RPMI8226 (cell line): Measurements from ENCODE around the gene RBCK1.
A peak's percentile ranks its signal among the peaks of the same experiment; 100 is the strongest.

Experiments
- DNase-seq: peaks from one replicate; pipeline ENCODE4 v3.0.0-alpha.2; 2015

Gene RBCK1

DNA sequence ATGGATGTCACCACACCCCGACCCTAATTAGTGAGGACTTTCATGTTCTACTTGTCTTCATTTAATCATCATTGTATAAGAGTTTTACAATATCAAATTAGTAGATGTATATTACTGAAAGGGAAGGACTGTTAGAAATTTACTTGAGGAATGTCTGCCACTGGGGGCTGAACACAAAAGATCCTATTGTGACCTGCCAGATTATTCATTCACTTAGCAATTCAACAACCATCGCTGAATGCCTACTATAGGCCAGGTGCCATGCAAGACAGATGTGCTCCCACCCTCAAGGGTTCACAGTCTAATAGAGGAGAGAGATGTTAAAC is 8.0 kb upstream of the RBCK1 start:
- DNase-seq, result no peak

DNA sequence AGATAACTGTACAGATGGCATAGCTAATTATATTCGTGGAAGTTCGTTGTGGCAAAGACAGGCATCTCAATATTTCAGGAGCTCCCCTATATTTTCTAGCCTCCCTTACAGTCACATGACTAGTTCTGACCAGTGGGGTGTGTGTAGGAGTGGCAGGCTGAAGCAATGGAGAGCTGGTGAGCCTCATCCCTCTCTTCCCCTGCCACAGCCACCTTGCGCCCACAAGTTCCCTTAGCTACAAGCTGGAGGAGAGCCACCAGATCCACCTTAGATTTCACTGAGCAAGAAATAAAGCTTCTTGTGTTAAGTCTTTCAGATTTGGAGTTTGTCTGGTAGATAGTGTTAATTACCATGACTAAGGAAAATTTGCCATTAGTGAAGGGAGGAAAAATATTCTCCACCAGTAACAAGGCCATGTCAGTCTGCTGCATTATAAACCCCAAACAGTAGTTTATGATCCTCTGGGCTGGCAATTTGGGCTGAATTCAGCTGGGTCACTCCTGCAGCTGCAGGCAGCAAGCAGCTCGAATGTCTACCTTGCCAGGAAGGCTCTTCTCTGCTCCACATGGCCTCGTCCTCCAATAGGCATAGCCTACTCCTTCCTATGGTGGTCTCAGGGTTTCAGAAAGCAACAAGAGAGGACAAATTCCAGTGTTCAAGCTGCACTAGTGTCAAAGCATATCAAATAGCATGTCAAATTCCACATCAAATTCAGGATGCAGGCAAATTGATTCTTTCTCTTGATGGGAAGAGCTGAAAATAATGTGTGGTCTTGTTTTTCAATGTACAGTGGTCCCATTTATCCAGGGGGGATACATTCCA is 7.4 kb upstream of the RBCK1 start:
- no peak for DNase-seq

DNA sequence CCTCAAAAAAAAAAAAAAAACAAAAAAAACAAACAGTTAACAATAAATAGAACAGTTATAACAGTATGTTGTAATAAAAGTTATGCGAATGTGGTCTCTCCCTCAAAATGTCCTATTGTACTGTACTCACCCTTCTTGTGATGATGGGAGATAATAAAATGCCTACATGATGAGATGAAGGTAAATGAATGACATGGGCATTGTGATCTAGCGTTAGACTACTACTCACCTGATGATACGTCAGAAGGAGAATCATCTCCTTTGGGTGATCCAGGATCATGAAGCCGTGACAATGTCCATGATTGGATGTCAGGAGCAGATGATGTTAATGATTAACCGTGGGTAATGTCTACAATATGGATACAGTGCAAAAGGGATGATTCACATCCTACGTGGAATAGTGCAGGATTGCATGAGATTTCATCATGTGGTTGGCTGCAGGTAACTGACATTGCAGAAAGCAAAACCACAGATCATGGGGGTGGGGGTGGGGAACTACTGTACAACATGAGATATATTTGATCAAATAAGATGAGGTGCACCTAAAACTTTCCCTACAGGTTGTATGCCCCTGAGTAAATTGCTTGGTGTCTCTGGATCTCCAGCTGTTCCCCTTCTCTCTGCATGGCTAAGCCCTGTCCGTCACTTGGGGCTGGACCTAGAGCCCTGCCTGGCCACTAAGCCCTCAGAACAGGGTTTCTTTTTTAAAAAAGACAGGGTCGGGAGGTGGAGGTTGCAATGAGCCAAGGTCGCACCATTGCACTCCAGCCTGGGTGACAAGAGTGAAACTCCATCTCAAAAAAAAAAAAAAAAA is 6.2 kb upstream of the RBCK1 start:
- DNase-seq, result no peak

DNA sequence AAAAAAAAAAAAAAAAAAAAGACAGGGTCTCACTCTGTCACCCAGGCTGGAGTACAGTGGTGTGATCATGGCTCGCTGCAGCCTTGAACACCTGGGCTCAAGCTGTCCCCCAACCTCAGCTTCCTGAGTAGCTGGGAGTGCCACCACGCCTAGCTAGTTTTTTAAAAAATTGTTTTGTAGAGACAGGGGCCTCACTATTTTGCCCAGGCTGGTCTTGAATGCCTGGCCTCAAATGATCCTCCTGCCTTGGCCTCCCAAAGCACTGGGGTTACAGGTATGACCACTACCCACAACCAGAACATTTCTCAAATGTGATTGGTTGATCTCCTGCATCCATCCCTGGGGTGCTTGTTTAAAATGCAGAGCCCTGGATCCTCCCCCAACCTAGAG is 5.6 kb upstream of the RBCK1 start:
- DNase-seq, result no peak

DNA sequence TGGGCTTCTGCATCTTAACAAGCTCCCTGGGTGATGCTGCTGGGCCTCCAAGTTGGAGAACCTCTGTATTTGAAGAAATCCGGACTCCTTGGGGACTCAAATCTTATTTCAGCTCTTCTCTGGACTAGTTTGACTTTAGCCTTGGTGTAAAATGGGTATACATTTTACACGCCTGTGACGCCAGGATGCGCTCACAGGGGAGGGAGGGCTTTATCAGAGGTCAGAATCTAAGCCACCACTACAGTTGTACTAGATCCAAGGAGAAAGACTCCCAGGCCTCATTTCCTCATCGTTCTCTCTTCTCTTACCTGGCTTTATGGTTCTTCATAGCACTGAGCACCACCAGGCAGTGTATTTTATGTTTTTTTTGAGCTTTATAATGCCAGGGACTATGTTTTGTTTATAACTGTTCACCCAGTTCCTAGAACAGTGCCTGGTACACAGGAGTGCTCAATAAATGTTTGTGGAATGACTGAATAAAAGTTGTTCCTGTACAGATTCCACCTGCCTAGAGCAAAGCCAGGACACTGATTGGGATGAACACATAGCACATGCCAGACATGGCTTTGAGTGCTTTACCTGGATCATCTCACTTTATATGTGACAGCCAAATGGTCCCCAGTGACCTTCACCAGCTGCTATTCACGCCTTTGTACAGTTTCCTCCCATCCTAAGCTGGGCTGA is 5.1 kb upstream of the RBCK1 start:
- no peak for DNase-seq

DNA sequence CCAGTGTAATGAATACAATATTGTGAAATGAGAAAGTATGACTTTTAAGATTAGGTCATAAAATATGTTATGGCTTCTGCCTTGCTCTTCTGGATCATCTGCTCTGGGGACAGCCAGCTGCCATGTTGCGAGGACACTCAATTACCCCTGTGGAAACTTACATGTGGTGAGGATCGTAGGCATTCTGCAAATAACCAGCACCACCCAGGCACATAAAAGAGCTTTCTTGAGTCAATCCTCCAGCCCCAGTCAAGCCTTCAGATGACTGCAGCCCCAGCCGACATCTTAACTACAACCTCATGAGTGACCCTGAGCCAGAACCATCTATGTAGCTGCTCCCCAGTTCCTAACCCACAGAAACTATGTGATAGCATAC is 4.5 kb upstream of the RBCK1 start:
- DNase-seq, result no peak

DNA sequence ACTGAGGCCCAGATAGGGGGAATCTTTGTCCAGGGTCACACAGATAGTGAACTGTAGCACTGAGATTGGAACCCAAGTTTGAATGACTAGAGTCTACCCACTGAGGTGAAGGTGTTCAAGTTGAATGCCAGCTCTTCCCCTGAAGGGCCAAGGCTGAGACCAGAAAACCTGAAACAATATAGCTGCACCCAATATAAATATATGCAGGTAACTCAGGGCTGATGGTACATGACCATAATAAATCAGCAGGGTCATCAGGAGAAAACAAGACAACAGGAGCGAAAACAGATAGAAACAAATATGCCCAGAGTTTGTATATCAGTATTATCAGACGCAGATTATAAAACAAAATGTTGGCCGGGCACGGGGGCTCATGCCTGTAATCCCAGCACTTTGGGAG is 4.0 kb upstream of the RBCK1 start:
- DNase-seq, result no peak

DNA sequence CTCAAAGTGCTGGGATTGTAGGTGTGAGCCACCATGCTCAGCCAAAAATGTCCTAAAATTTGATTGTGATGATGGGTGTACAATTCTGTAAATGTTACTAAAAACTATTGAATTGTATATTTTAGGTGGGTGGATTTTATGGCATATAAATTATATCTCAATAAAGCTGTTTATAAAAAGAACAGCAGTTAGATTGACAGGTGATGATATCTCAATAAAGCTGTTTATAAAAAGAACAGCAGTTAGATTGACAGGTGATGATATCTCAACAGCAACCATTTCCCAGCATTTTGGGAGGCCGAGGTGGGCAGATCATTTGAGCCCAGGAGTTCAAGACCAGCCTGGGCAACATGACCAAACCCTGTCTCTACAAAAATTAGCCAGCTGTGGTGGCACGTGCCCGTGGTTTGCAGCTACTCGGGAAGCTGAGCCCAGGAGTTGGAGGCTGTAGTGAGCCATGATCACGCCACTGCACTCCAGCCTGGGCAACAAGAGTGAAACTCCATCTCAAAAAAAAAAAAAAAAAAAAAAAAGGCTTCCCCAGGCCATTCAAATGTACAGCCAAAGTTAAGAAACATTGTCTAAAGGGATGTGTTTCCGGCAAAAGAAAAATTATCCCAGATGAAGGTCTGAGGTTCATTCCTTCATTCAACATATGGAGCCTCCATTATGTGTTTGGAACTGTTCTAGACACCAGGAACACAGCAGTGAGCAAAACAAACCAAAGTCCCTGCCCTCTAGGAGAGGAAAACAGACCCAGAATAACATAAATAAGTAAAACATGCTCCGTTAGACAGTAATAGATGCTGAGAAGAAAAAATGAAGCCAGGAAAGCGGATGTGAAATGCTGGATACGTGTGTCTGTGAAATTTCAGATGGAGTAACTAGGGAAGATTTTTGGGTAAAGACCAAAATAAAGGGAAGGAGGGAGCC is 1.6 kb upstream of the RBCK1 start:
- no peak for DNase-seq

DNA sequence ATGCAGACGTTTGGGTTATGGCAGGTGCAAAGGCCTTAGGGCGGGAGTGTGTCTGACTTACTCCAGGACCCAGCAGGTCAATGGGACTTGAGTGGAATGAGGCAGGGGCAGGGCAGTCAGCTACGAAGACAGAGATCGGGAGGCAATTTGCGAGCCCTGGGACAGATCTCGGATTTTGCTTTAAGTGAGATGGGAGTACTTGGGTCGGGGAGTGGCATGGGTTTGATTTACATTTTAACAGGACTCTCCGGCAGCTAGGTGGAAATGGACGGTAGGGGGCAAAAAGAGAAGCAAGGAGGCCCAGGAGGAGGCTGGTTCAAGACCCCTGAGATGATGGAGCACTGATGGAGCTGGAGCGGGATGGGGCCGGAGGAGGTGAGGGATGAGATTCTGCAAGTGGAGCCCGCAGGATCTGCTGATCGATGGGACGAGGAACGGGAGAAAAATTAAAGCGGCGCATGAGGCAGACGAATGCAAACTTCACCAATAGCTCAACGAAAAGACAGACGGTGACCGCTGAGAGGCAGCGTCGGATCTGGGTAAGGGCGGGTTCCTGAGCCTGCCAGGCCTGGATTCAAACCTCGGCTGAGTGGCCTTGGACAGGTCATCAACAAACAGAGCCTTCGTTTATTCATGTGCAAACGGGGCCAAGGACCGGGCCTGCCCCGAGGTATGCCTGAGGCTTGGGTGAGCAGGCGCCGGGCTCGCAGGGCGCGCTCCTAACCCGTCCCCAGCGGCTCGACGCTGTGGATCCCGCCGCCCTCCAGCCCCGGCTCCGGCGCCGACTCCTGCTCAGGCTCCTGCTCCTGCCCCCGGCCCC is 756 bp upstream of the RBCK1 start:
- DNase-seq, result peak; percentile 82

DNA sequence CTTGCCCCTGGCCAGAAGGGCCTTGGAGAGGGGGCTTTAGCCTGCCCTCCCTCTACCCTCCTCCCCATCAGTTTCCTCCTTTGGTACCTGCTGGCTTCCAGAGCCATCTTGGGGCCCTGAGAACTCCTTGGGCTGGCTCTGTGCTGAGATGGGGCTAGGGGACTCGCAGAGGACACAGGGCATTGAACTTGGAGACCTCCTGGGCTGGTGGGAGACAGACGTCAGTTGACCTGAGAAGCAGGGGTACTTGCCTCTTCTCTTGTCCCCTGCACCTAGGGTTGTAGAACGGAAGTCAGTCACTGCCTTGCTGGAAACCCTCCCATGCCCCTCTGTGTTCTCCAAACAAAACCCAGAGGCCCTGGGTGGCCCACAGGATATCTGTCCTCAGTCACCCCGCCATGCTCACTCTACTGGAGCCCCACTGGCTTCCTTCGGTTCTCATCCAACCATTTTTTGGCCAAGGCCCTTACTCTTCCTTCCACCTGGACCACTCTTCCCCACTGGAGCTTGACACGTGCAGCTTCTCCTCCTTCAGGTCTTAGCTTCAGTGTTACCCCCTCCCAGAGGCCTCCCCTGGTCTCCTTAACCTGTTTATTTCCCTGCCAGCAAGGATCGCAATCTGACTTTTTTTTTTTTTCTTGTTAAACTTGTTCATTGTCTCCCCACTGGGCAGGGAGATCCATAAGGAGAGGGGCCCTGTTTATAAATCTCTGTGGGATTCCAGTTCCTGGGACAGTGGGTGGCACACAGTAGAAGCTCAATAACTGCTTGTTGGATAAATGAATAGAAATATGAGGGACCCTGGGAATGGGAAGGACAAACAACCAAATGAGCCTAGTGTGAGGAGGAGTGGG is 971 bp downstream of the RBCK1 start:
- DNase-seq, result no peak

DNA sequence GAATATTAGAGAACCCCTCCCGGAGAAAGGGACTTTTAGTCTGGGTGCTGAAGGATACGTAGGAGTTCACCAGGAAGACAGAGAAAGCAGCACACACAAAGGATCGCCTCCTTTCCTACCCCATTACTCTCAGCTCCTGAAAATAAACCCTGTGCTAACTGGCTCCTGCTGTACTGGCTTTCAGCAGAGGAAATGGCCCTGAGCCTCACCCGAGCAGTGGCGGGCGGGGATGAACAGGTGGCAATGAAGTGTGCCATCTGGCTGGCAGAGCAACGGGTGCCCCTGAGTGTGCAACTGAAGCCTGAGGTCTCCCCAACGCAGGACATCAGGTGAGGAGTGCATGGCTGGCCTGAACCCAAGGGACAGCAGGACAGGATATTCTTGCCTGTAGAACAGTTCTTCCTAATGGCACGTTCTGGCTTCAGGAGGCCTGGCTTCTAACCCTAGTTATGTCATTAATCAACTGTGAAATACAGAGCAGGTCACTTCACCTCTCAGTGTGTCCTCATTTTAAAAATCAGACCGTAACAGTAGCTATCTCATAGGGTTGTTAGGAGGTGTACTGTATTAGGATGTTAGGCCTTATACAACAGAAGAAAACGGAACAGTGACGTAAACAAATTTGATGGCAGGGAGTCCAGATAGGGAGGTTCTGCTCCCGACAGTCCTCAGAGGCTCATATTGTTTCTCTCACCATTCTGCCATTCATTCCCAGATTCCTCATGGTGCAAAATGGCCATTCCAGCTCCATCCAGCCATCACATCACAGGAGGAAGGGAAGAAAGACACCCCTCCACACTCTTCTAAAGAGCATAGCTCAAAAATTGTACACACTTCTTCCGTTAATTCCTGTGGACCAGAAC is 1.8 kb downstream of the RBCK1 start:
- peak; percentile 17 for DNase-seq

DNA sequence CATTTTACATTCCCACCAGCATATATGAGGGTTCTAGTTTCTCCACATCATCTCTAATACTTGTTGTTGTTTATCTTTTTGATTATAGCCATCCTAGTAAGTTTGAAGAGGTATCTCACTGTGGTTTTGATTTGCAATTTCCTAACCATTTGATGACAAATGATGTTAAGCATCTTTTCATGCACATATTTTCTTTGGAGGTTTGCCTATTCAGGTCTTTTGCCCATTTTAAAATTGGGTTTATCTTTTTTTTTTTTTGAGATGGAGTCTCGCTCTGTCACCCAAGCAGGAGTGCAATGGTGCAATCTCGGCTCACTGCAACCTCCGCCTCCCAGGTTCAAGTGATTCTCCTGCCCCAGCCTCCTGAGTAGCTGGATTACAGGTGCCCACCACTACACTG is 4.0 kb downstream of the RBCK1 start:
- DNase-seq, result no peak

DNA sequence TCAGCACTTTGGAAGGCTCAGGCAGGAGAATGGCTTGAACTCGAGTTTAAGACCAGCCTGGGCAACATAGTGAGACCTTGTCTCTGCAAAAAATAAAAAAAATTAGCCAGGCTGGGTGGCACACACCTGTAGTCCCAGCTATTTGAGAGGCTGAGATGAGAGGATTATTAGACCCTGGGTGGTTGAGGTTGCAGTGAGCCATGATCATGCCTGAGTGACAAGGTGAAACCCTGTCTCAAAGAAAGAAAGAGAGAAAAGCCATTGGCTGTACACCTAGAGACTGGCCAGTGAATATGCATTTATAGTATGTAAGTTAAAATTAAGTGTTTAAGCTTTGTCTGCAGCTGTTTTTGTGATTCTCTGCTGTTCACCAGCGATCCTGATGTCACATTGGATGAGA is 6.1 kb downstream of the RBCK1 start:
- DNase-seq, result no peak

DNA sequence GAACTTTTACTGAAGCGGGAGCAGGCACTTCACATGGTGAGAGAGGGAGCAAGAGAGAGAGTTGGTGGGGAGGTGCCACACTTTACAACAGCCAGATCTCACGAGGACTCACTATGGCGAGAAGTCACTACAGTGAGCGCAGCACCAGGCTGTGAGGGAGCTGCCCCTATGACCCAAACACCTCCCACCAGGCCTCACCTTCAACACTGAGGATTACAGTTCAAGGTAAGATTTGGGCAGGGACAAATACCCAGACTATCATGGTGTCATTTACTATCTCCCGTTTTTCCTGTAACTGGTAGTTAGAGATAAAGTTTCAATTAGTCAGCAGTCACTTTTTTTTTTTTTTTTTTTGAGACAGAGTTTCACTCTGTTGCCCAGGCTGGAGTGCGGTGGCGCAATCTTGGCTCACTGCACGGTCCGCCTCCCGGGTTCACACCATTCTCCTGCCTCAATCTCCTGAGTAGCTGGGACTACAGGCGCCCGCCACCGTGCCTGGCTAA is 7.8 kb downstream of the RBCK1 start:
- DNase-seq, result no peak

DNA sequence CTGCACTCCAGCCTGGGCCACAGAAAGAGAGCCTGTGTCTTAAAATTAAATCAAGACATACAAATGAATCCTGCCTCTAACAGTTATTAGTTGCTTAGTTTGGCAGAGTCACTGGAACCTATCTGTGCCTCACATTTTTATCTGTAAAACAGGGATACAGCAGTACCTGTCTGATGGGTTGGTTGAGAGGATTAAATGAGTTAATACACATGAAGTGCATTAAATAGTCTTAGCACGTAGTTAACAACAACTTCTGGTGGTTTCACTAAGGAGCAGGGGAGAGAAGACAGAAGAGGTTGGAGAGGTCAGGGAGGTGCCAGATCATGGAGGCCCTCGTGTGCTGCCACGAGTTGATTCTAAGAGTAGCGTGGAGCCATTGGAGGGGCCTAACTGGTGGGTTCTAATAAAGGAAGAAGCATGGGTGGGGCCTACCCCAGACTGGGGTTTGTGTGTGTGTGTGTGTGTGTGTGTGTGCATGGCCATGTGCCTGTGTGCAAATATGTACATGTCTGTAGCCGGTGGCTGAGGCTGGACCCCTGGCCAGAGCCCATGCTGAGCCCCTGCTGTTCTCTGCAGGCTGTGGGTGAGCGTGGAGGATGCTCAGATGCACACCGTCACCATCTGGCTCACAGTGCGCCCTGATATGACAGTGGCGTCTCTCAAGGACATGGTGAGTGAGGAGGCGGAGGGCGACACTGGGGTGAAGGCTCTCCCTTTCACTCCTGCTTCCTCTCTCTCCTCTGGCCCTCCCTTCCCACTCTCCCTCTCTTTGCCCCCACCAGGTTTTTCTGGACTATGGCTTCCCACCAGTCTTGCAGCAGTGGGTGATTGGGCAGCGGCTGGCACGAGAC is 9.1 kb downstream of the RBCK1 start:
- DNase-seq, result no peak

DNA sequence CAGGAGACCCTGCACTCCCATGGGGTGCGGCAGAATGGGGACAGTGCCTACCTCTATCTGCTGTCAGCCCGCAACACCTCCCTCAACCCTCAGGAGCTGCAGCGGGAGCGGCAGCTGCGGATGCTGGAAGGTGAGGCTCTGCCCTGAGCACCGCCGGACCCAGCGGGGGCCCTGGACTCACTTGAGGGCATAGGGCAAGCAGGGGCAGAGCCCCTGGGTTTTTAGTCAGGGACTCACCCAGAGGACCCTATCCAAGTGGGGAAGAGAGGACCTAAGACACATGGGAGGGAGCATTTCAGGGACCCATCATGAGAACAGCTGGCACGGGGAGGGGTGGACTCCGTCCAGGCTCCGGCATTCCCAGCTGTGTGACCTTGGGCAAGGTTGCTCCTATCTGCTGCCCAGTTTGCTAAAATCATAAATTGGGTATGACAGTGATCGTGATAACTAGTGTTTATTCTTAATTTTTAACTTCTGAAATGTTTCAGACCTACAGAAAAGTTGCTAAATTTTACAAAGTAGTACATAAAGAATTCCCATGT is 9.8 kb downstream of the RBCK1 start:
- DNase-seq, result no peak

DNA sequence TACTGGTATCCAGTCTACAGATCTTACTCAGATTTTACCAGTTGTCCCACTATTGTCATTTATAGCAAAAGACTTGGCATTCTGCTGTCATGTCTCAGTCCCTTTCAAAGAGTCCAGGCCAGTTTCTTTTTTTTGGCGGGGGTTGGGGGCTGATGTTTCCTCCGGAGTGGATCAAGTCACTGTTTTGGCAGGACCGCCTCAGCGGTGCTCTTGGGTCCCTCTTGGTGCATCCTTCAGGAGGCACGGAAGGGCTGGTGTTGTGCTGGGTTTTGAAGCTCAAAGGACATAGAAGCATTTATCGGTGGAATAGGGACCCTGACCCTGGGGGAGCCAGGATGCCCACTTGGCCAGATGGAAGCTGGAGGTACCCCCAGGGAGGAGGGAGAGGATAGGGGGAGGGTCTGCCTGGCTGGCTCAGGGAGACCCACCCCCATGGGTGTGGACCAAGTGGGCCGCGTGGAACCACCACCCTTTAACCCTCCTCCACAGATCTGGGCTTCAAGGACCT is 10.8 kb downstream of the RBCK1 start:
- DNase-seq, result no peak

DNA sequence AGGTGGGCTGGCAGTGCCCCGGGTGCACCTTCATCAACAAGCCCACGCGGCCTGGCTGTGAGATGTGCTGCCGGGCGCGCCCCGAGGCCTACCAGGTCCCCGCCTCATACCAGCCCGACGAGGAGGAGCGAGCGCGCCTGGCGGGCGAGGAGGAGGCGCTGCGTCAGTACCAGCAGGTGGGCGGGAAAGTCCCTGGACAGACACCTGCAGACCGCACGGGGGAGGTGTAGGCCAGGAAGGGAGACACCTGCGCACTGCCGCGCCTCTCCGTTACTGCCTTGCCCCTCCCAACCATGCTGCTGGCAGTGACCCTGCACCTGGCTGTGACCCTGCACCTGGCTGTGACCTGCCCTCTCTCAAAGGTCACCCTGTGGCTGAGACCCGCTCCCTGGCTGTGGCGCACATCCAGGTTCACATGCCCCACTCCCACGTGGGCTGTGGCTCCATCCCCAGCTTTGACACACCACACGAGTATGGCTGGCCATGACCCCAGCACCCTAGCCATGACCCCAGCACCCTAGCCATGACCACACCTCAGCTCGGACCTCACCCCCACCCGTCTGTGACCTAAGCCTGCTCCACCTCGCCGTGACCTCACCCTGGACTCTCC is 11.6 kb downstream of the RBCK1 start:
- peak; percentile 13 for DNase-seq
